ENCODE data around the gene RUNX2. TPM values are rescaled to one million over a fixed set of nuclear protein-coding genes. Genes with fewer than 3 reads are reported as not detected.

RUNX2 gene
- total RNA-seq, 4 donors from 2014 or later = 1.00 to 8.1 (median 3.6) TPM

- no peaks in the 10 kb centered on the region for H3K4me1 ChIP-seq
- no peak overlapping the region for H3K4me3 ChIP-seq
- DNase-seq = no peak
- no peaks in the 10 kb centered on the region for H3K36me3 ChIP-seq
- TF ChIP-seq POLR2A (IDR thresholded peaks at IDR 0.05) = no peak
- no peak for TF ChIP-seq POLR2AphosphoS5 (IDR thresholded peaks at IDR 0.05)
- no peak for TF ChIP-seq EP300 (IDR thresholded peaks at IDR 0.05; ENCODE audit: low read depth)
- no peak for TF ChIP-seq CTCF (IDR thresholded peaks at IDR 0.05)
- no peak overlapping the region for H3K27ac ChIP-seq
- in situ Hi-C loops (cut with MboI; ENCODE audit: low pct_ligation_motif_present in 1 of 4, low pct_unique_long_range_greater_than_20kb in 1 of 4, low sequenced_read_pairs in 3 of 4) (no loop called here), intact Hi-C loops (cut with DNase I; ENCODE audit: low total_unique reads) (no loop called here)
- no peaks in the 10 kb centered on the region for H3K27me3 ChIP-seq
- H3K9me3 ChIP-seq = no peaks in the 10 kb centered on the region
These were observed 36.3 kb downstream of the RUNX2 start for GRCh38 chr6:45364466-45364865.

- intact Hi-C loops (cut with DNase I; ENCODE audit: low total_unique reads) (no loop called here), in situ Hi-C loops (cut with MboI; ENCODE audit: low pct_ligation_motif_present in 1 of 4, low pct_unique_long_range_greater_than_20kb in 1 of 4, low sequenced_read_pairs in 3 of 4) (no loop called here)
- Histone ChIP-seq H3K27me3 (no peaks in the 10 kb centered on the region), H3K27ac (no peak overlapping the region), H3K4me3 (no peak overlapping the region), H3K36me3 (no peaks in the 10 kb centered on the region), H3K9me3 (no peaks in the 10 kb centered on the region), H3K4me1 (no peaks in the 10 kb centered on the region)
- no peak for TF ChIP-seq CTCF (IDR thresholded peaks at IDR 0.05)
- no peak for TF ChIP-seq POLR2A (IDR thresholded peaks at IDR 0.05)
- no peak for TF ChIP-seq EP300 (IDR thresholded peaks at IDR 0.05; ENCODE audit: low read depth)
- TF ChIP-seq POLR2AphosphoS5 (IDR thresholded peaks at IDR 0.05) = no peak
- no peak for DNase-seq
- 77 to 94% methylated on average over 1 of the region's 1 CpG for WGBS, 2 donors (ENCODE audit: low coverage in 1 of 2)
These were observed 36.9 kb downstream of the RUNX2 start for GRCh38 chr6:45365036-45365435.

GRCh38 chr6:45366534-45366933 is 38.4 kb downstream of the RUNX2 start:
- no peak for DNase-seq
- intact Hi-C loops (cut with DNase I; ENCODE audit: low total_unique reads) (no loop called here), in situ Hi-C loops (cut with MboI; ENCODE audit: low pct_ligation_motif_present in 1 of 4, low pct_unique_long_range_greater_than_20kb in 1 of 4, low sequenced_read_pairs in 3 of 4) (no loop called here)
- Histone ChIP-seq H3K36me3 (no peaks in the 10 kb centered on the region), H3K9me3 (no peaks in the 10 kb centered on the region), H3K27me3 (no peaks in the 10 kb centered on the region), H3K4me3 (no peak overlapping the region), H3K27ac (no peak overlapping the region), H3K4me1 (no peaks in the 10 kb centered on the region)
- TF ChIP-seq CTCF (IDR thresholded peaks at IDR 0.05) (no peak), POLR2AphosphoS5 (IDR thresholded peaks at IDR 0.05) (no peak), POLR2A (IDR thresholded peaks at IDR 0.05) (no peak), EP300 (IDR thresholded peaks at IDR 0.05; ENCODE audit: low read depth) (no peak)
- WGBS, 2 donors (ENCODE audit: low coverage in 1 of 2) = 90 to 100% methylated on average over 1 of the region's 1 CpG

GRCh38 chr6:45367999-45368398 is 39.9 kb downstream of the RUNX2 start:
- Histone ChIP-seq H3K27me3 (no peaks in the 10 kb centered on the region), H3K36me3 (no peaks in the 10 kb centered on the region), H3K4me1 (no peaks in the 10 kb centered on the region), H3K27ac (no peak overlapping the region), H3K9me3 (no peaks in the 10 kb centered on the region), H3K4me3 (no peak overlapping the region)
- intact Hi-C loops (cut with DNase I; ENCODE audit: low total_unique reads) = no loop called here
- DNase-seq = no peak
- in situ Hi-C loops (cut with MboI; ENCODE audit: low pct_ligation_motif_present in 1 of 4, low pct_unique_long_range_greater_than_20kb in 1 of 4, low sequenced_read_pairs in 3 of 4) = no loop called here
- TF ChIP-seq CTCF (IDR thresholded peaks at IDR 0.05) (no peak), EP300 (IDR thresholded peaks at IDR 0.05; ENCODE audit: low read depth) (no peak), POLR2AphosphoS5 (IDR thresholded peaks at IDR 0.05) (no peak), POLR2A (IDR thresholded peaks at IDR 0.05) (no peak)
